NCI-H187 (cell line): ENCODE data around the gene SMARCD1.
"Not testable (repeated sequence)": the region's sequence is repeated elsewhere in the genome, so short reads cannot be mapped to it uniquely, and the experiment has no call there.

Experiments used
- DNase-seq, 2 experiments: peaks; one replicate each; lab custom pipeline; 2025; lab: John Stamatoyannopoulos, UW

SMARCD1 gene

DNA sequence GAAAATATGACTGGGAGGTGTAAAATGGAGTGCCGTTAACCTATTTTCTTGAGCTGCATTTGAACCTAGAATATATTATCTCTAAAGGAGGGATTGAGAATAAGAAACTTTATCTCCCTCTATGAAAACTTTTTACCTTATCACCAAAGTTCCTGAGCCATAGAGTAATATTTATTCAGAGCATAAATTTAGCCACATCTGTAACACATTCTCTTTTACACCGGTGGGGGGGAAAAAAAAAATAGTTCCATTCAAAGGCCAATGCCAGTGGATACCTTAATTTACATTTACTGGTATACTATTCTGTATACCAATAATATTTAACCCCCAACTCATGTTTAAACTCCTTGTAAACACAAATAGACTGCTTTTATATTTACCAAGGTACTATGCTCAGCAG lies 60.3 kb downstream of the SMARCD1 start:
- no peak for DNase-seq

DNA sequence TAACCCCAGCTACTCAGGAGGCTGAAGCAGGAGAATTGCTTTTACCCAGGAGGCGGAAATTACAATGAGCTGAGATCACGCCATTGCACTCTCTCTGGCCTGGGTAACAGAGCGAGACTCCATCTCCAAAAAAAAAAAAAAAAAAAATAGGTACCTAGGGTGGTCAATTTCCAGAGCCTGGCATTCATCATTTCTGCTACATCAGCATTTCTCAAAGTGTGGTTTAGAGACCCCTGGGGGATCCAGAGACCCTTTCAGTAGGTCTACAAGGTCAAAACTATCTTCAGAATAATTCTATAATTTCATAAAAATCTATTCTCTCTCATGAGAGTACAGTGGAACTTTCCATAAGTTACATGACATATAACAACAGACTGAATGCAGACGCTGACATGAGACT lies 62.1 kb downstream of the SMARCD1 start:
- no peak for DNase-seq

DNA sequence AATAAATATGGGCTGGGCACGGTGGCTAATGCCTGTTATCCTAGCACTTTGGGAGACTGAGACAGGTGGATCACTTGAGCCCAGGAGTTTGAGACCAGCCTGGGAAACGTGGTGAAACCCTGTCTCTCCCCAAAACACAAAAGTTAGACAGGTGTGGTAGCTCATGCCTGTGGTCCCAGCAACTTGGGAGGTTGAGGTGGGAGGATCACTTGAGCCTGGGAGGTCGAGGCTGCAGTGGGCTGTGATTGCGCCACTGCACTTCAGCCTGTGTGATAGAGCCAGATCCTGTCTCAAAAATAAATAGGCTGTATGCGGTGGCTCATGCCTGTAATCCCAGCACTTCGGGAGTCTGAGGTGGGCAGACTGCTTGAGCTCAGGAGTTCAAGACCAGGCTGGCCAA lies 62.9 kb downstream of the SMARCD1 start:
- not testable (repeated sequence) for DNase-seq

DNA sequence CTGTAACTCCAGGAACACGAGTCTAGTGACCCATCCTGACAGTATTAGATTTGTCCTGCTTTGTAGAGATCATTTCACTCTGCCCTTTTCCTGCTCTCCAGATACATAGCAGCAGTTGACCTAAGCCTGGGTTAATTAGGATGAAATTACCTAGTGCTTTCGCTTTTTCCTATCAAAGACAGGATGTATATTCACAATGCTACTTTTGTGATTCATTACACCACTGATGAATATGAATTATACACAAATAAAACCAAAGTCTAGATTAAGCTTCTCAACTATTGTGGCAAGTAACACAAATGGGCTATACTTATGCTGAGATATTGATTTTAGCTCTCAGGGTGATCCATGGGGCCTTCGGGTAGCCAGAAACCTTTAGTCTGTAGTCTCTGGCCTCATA lies 64.2 kb downstream of the SMARCD1 start:
- DNase-seq = no peak
